HG02973 (cell line): ENCODE data around the gene MAPKAPK2.
"Not testable (repeated sequence)": the region's sequence is repeated elsewhere in the genome, so short reads cannot be mapped to it uniquely, and the experiment has no call there.

ENCODE experiments used
- ATAC-seq: cut with Tn5 transposase; IDR thresholded peaks from one replicate; pipeline ENCODE4 v1.9.1; 2021; ENCODE audit warnings: moderate library complexity; ENCODE audit not compliant: unreplicated experiment

Gene MAPKAPK2

DNA sequence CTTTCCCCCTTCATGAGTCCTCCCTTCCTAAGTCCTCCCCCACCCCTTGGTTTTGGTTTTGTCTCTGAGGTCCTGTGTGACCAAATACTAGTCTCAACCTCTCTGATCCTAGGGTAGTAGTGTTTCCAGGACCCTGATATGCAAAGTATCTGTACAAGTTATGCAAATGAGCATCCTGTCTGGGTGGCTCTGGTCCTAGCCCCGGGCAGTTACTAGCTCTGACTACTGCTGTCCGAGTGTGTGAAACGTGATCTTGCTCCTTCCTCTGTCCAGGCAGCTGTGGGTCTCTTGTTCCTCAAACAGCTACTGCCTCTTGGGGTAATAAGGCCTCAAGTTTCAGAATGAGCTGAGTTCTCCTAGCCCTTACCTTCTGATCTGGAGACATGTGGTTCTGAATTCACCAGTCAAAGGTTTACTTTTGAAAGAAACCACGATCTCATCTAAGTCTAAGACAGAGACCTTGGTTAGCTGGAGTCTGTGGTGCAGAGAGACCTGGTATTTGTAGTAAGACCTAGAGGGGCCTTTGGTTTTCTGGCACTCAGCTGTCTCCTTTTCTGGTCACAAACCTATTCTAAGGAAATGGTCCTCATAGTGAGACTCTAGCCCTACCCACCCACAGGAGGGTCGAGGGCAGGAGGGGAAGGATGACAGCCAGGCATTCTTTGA lies 54.8 kb downstream of the MAPKAPK2 start:
- ATAC-seq: peak; percentile 74

DNA sequence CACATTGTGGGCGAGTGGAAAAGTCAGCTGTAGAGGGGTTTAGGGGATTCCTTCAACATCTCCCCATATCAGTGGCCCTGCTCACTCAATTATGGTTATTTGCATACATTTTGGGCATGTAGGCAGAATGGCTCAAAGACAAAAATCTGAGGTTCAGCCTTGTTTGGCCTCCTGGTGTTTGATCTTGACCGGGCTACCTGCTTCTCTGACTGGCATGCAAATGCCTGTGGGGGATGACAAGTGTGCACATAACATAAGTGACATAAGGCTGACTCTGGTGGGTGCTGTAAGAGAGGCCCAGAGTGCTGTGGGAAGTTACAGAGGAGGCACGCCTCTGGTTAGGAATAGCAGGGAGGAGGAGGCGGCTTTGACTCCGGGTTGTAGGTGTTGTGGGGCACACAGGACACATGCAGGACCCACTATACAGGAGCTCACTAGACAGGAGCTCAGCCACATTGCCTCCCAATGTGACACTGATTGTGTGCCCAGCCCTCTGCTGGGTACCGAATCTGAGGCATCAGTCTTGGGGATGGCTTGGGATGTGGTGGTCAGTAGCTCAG lies 56.5 kb downstream of the MAPKAPK2 start:
- no peak for ATAC-seq

- no peak for ATAC-seq
Observed at GRCh38 chr1:206742719-206743383, 58.1 kb downstream of the MAPKAPK2 start.

DNA sequence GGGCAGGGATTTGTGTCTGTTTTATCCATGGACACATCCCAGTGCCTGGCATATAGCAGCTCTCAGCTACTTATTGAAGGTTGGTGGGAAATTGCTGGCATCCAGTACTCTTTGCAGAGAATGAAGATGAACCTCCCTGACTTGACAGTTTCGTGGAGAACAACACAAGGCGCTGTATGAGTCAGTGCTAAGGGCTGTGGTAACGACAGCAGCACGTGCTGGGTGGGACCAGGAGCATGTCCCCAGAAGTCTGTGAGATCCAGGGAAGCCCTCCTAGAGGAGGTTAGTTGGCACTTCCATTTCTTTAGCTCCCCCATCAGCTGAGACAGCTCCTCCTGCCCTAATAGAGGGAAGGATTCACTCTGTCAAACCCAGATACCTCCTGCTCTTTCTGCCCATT lies 60.0 kb downstream of the MAPKAPK2 start:
- ATAC-seq: no peak

DNA sequence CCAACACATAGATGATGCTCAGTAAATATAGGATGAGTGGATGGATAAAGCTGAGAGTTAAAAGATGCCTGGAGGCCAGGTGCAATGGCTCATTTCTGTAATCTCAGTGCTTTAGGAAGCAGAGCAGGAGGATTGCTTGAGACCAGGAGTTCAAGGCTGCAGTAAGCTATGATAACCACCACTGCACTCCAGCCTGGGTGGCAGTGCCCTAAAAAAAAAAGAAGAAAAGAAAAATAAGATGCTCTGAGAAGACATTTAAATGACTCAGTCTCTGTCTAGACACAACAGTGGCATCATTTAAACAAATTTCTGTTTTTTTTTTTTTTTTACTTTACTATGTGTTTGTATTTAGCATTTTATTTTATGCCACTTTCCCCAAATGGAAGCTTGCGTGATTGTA lies 60.6 kb downstream of the MAPKAPK2 start:
- ATAC-seq: no peak

- no peak for ATAC-seq
Observed at GRCh38 chr1:206748348-206749030, 63.8 kb downstream of the MAPKAPK2 start.

- ATAC-seq: no peak
Observed at GRCh38 chr1:206751891-206752290, 67.2 kb downstream of the MAPKAPK2 start.

DNA sequence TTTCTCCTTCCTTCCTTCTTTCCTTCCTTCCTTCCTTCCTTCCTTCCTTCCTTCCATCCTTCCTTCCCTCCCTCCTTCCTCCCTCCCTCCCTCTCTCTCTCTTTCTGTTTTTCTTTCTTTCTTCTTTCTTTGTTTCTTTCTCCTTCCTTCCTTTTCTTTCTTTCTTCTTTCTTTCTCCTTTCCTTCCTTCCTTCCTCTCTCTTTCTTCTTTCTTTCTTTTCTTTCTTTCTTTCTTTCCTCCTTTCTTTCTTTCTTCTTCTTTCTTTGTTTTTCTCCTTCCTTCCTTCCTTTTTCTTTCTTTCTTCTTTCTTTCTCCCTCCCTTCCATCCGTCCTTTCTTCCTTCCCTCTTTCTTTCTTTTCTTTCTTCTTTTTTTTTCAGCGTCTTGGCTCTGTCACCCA lies 67.8 kb downstream of the MAPKAPK2 start:
- no peak for ATAC-seq

DNA sequence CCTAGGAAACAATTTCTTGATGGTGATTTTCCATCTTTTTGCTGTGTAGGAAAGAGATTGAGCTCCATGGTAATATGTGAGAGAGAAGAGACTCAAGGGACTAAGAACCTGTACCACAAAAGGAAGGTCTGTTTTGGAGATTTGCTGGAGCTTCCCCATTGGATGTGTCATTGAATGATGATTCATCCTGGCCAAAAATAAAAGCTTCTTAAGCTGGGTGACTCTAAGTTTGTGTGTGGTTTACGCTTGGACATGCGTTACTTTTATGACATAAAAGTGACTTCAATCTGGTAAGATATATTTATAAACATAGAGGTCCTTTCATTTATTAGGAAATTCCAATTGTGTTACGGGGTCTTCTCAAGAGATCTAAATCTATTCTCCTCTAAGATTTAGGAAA lies 68.4 kb downstream of the MAPKAPK2 start:
- ATAC-seq: no peak

GRCh38 chr1:206754011-206754410 lies 69.3 kb downstream of the MAPKAPK2 start:
- no peak for ATAC-seq

- no peak for ATAC-seq
Observed at GRCh38 chr1:206757524-206758266, 73.0 kb downstream of the MAPKAPK2 start.

DNA sequence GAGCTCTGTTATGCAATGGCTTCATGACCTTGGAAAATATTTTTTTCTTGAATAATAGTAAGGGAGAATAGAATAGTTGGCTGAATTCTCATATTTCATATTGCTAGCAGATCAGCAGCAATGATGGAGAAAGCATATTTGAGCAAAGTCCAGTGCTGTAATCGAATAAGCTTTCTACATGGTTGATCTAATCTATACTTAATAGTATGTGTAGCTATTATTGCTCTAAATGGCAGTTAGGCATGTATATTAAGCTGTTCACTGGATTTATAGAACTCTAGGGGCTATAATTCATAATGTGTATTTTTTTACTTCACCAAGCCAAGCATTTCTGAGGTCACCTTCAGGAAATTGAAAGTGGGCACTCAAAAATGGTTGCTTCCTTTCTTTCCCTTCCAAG lies 75.9 kb downstream of the MAPKAPK2 start:
- no peak for ATAC-seq

DNA sequence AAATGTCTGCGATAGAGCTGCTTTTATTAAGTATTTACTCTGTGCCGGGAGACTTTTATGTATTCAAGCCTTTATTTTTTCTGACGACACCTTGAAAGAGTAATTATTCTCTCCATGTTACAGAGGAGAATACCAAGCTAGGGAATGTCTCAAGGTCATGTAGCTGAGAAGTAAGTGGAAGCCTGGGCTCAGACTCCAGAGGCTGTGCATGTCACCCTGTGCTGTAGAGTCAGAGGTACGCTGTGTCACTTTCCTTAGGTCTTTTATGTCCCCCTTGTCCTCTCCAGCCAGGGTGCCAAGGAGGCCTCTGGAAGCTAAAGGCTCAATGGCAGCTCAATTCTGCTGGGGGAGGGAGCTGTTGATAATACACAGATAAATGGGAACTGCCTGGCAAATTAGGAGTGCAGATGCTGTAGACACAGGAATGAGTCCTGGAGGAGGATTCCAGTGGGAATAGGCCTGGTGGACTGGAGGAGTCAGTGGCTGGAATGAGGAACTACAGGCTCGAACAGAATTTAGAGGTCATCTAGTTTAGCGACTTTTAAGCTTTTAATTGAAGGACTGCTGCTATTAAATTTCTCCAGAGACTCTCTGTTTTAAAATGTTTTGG lies 76.6 kb downstream of the MAPKAPK2 start:
- ATAC-seq: no peak

GRCh38 chr1:206762741-206763364 lies 78.1 kb downstream of the MAPKAPK2 start:
- not testable (repeated sequence) for ATAC-seq

DNA sequence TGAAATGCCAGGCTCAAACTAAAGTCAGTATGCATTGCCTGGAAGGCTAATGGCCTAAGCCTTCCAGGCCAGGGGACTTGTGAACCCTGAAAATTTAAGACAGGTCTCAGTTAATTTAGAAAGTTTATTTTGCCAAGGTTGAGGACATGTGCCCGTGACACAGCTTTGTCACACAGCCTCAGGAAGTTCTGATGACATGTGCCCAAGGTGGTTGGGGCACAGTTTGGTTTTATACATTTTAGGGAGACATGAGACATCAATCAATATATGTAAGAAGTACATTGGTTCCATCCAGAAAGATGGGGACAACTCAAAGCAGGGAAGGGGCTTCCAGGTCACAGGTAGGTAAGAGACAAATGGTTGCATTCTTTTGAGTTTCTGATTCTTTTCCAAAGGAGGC lies 81.1 kb downstream of the MAPKAPK2 start:
- ATAC-seq: not testable (repeated sequence)

GRCh38 chr1:206766251-206766856 lies 81.6 kb downstream of the MAPKAPK2 start:
- peak; percentile 39 for ATAC-seq

DNA sequence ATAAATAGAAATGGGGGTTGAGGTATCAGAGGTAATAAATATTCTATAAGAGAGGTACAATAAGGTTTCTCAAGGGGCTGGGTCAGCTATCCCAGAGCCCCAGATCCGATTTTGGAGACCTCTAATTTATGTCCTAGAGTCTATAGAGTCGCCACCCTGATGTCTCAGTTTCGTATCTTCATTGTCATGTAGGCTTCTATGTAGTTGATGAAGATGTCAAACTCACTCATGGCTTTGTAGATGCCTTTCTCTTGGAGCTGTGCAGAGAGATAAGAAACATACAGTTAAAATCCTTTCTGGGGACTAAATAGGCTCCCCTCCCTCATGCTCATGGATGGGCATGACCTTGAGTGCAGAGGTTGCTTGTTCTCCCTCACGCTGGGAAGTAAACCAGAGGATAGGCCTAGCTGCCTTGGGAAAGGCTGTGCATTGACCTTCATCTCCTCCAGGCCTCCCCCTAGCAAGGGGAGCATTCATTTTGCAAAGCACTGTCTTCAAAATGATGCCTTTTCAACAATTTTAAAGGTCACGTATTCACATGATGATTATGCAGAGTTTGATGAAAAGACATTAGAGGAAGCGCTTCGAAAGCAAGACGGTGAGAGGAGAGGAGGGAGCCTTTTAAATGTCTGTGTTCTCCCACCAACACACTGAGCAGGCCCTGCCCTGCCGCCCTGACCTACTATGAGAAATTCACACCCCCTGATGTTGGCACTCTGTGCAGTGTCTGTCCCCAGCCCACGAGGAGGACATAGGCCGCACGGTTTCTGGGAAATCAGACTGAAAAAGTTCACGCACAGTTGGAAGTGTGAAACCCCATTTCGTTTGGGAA lies 84.0 kb downstream of the MAPKAPK2 start:
- ATAC-seq: no peak

GRCh38 chr1:206769304-206769731 lies 84.6 kb downstream of the MAPKAPK2 start:
- peak; percentile 72 for ATAC-seq
